ENCODE data around the gene FDXACB1.

Gene FDXACB1

DNA sequence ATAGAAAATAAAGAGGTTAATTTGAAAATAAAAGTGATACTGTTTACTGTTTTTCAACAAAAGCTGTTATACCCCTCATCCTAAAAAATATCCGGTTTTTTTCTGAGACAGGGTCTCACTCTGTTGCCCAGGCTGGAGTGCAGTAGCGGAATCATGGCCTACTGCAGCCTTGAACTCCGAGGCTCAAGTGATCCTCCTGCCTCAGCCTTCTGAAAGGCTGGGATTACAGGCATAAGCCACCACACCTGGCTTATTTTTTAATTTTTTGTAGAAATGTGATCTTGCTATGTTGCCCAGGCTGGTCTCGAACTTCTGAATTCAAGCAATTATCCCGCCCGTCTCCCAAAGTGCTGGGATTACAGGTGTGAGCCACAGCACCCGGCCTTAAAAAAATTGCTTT lies 43.3 kb downstream of the FDXACB1 start:
- Histone ChIP-seq H3K27me3 (ENCODE audit: low read length) (no peaks in the 10 kb centered on the region), H3K36me3 (ENCODE audit: low read length) (peaks cover 8% of the 10 kb centered on the region; the same call in 1 of the 2 replicates), H3K79me2 (ENCODE audit: insufficient read depth, low read length) (no peaks in the 10 kb centered on the region), H4K20me1 (ENCODE audit: low read depth, low read length) (no peaks in the 10 kb centered on the region), H3K9me2 (replicated peaks; ENCODE audit: insufficient read depth, low read length) (no peaks in the 10 kb centered on the region), H3K27ac (ENCODE audit: low read depth, low read length) (no peak overlapping the region), H3K4me2 (ENCODE audit: low read depth, low read length, poor library complexity, severe bottlenecking) (no peak overlapping the region), H3F3A (ENCODE audit: insufficient read depth) (no peaks in the 10 kb centered on the region), H3K9ac (ENCODE audit: low read length) (no peak overlapping the region), H3K9me3 (ENCODE audit: insufficient read depth, low read length) (no peaks in the 10 kb centered on the region), H3K4me3 (ENCODE audit: insufficient read depth, low read length, poor library complexity, severe bottlenecking) (no peak overlapping the region), H2AFZ (ENCODE audit: low read depth, low read length, severe bottlenecking) (no peak overlapping the region)
- TF ChIP-seq, protein P1, sequence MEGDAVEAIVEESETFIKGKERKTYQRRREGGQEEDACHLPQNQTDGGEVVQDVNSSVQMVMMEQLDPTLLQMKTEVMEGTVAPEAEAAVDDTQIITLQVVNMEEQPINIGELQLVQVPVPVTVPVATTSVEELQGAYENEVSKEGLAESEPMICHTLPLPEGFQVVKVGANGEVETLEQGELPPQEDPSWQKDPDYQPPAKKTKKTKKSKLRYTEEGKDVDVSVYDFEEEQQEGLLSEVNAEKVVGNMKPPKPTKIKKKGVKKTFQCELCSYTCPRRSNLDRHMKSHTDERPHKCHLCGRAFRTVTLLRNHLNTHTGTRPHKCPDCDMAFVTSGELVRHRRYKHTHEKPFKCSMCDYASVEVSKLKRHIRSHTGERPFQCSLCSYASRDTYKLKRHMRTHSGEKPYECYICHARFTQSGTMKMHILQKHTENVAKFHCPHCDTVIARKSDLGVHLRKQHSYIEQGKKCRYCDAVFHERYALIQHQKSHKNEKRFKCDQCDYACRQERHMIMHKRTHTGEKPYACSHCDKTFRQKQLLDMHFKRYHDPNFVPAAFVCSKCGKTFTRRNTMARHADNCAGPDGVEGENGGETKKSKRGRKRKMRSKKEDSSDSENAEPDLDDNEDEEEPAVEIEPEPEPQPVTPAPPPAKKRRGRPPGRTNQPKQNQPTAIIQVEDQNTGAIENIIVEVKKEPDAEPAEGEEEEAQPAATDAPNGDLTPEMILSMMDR (IDR thresholded peaks at IDR 0.05; ENCODE audit: insufficient read depth, low read length, poor library complexity, severe bottlenecking), result no peak
- TF ChIP-seq EZH2phosphoT487 (conservative IDR thresholded peaks at IDR 0.05; ENCODE audit: low read length), result no peak

DNA sequence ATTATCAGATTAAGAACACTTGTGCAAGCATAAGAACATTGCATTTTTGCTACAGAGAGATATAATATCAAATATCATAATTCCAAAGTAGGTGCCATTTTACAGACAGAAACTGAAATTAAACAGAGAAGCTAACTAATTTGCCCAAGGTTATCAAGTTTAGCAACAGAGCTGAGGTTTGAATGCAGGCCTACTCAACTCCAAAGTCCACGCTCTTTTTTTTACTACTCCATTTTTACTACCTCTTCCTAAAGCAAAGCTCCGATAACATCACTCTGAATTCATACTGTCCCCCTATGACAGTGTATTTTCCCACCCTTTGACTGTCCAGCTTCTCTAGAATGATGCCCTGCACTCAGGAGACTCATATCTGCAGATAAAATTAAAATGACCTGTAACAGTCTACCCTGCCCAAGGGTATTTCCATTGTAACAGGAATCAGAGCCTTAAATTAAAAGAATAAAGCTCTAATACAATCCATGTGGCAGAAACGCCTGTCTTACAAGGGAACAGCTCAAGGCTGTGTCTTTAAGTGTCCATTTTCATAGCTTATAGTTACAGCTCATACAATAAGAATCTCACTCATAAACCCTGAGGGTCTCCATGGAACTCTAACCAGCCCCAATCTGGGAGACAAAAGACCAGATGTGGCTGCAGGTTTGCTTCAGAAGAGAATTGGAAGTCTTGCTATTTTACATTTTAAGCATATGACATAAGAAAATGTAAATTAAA lies 44.4 kb downstream of the FDXACB1 start:
- no peaks in the 10 kb centered on the region for H3K79me2 ChIP-seq (ENCODE audit: insufficient read depth, low read length)
- H3K4me3 ChIP-seq (ENCODE audit: insufficient read depth, low read length, poor library complexity, severe bottlenecking), result no peak overlapping the region
- H3K36me3 ChIP-seq (ENCODE audit: low read length), result peaks cover 8% of the 10 kb centered on the region; the same call in 1 of the 2 replicates
- H2AFZ ChIP-seq (ENCODE audit: low read depth, low read length, severe bottlenecking), result no peak overlapping the region
- H3K27me3 ChIP-seq (ENCODE audit: low read length), result no peaks in the 10 kb centered on the region
- no peaks in the 10 kb centered on the region for H4K20me1 ChIP-seq (ENCODE audit: low read depth, low read length)
- H3K4me2 ChIP-seq (ENCODE audit: low read depth, low read length, poor library complexity, severe bottlenecking), result no peak overlapping the region
- H3K9ac ChIP-seq (ENCODE audit: low read length), result no peak overlapping the region
- H3K27ac ChIP-seq (ENCODE audit: low read depth, low read length), result no peak overlapping the region
- TF ChIP-seq, protein P1 (IDR thresholded peaks at IDR 0.05; ENCODE audit: insufficient read depth, low read length, poor library complexity, severe bottlenecking), result no peak
- no peak for TF ChIP-seq EZH2phosphoT487 (conservative IDR thresholded peaks at IDR 0.05; ENCODE audit: low read length)
- H3K9me2 ChIP-seq (replicated peaks; ENCODE audit: insufficient read depth, low read length), result no peaks in the 10 kb centered on the region
- H3F3A ChIP-seq (ENCODE audit: insufficient read depth), result no peaks in the 10 kb centered on the region
- H3K9me3 ChIP-seq (ENCODE audit: insufficient read depth, low read length), result no peaks in the 10 kb centered on the region

DNA sequence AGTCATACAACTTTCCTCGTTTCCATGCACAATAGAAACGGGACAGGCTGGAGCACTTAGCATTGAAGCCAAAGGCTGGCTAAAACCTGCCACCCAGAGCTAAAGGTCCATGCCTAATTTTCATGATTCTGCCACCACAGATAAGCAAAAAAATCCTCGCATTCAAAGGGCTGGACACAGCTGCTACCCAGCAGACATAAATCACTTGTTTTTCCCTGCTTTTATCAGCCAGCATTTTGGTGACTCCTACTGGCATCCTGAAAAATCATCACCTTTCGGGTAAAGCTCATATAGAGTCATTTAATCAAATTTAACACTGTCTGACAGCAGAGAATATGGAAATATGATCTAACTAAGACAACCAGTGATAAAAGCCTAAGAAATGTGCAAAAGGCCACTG lies 45.4 kb downstream of the FDXACB1 start:
- Histone ChIP-seq H3K9ac (ENCODE audit: low read length) (no peak overlapping the region), H3K27me3 (ENCODE audit: low read length) (no peaks in the 10 kb centered on the region), H3K4me2 (ENCODE audit: low read depth, low read length, poor library complexity, severe bottlenecking) (no peak overlapping the region), H3K79me2 (ENCODE audit: insufficient read depth, low read length) (no peaks in the 10 kb centered on the region), H3K36me3 (ENCODE audit: low read length) (peaks cover 8% of the 10 kb centered on the region; the same call in 1 of the 2 replicates), H3K27ac (ENCODE audit: low read depth, low read length) (no peak overlapping the region), H3K9me3 (ENCODE audit: insufficient read depth, low read length) (no peaks in the 10 kb centered on the region), H3K9me2 (replicated peaks; ENCODE audit: insufficient read depth, low read length) (no peaks in the 10 kb centered on the region), H4K20me1 (ENCODE audit: low read depth, low read length) (no peaks in the 10 kb centered on the region), H3F3A (ENCODE audit: insufficient read depth) (no peaks in the 10 kb centered on the region), H3K4me3 (ENCODE audit: insufficient read depth, low read length, poor library complexity, severe bottlenecking) (no peak overlapping the region), H2AFZ (ENCODE audit: low read depth, low read length, severe bottlenecking) (no peak overlapping the region)
- TF ChIP-seq, protein P1 (IDR thresholded peaks at IDR 0.05; ENCODE audit: insufficient read depth, low read length, poor library complexity, severe bottlenecking), result no peak
- no peak for TF ChIP-seq EZH2phosphoT487 (conservative IDR thresholded peaks at IDR 0.05; ENCODE audit: low read length)
